Stimulated activated CD8-positive, alpha-beta memory T cell treated with anti-CD3 and anti-CD28 coated beads, Interleukin-7, amount 100 ng/mL, for 24 hours (primary cell): Measurements from ENCODE around the gene SMNDC1.
"Not testable (repeated sequence)": the region's sequence is repeated elsewhere in the genome, so short reads cannot be mapped to it uniquely, and the experiment has no call there.

Source experiments
- DNase-seq: peaks from one replicate; pipeline ENCODE4 v3.0.0-alpha.2; 2020; ENCODE audit warnings: low read depth

The SMNDC1 gene

DNA sequence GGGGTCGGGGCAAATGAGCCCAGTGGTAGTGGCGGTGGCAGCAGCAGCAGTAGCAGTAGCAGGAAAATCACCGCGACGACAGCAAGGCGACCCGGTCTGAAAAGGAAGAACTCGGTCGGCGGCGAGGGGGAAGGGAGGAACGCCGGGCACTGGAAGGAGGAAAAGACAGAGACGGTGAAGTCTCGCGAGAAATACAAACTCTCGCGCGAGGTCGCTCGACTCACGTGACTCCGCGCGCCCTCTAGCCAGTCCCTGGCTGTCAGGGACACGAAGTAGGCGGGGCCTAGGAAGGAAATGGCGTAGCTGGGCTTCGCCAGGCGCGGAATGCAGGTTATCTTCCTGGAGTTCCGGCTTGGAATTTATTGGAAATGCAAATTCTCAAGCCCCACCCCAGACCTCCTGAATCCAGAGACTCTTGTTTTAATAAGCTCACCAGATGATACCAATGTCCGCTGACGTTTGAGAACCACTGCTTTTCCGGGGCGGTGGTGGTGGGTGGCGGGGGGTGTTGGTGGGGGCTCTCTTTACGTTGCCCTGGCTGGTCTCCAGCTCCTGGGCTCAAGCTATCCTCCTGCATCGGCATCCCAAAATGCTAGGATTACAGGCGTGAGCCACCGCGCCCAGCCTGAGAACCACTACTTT, at the start of gene SMNDC1:
Gene SMNDC1 (minus strand): TSS at position 141 of the 642 bp plus-strand sequence. CDS start 1,333 bp downstream, outside the sequence.
- peak; percentile 93 for DNase-seq

DNA sequence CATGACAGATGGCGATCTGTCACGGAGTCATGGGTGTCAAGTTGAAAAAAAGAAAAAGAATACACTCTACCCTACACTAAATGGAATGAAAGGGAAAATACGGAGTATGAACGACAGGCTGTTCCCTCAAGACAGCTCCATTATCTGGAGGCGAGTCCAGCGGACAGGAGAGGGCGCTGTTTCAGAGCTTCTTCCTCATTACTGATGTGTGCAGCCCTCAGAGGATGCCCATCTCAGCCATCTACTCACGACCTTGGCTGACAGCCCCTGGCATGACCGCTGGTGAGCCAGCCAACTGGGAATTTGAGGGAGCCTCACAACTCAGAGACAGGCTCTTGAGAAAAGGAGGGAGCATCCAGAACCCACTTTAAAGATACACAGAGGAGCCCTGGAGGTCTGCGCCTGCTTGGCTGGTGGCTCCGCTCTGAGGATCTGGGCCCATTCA, 49.6 kb upstream of the SMNDC1 start:
- DNase-seq: peak; percentile 68

DNA sequence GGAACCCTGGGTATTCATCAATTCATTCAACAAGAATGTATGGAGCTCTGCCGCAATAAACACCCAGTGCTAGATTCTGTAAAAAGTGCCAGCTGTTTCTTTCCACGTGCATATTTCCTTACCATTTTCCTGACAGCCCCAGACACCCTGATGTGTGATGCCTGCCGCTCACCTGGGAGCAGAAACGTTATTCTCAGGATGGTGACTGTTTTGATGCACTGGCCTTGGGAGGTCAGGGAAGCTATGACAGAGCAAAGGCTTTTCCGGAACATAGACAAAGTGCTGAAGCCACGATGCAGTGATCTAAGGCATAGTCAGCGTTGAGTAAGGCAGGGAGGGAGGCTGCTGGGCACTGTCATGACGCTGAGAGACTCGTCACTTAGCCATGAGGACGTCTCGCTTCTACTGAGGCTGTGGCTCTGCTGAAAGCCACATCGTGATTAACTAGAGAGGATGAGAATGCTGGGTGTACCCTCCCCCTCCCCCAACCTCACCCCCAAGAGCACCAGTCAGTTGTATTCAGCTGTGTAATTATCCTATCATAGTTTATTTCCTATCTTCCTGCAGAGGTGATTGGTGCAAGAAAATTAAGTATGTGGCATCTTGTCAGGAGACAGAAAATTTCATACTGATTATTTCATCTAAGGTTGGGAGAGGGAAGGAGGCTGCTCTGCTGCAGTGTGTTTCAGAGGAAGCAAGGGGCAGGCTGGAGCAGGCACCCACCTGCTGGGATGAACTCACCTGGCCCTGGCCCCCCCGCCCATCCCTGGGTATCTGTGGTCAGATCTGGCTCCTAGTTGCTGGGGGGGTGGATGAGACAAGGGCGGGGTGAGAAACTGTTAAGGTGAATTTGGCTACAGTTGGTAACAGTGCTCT, 48.8 kb upstream of the SMNDC1 start:
- DNase-seq: peak; percentile 26

DNA sequence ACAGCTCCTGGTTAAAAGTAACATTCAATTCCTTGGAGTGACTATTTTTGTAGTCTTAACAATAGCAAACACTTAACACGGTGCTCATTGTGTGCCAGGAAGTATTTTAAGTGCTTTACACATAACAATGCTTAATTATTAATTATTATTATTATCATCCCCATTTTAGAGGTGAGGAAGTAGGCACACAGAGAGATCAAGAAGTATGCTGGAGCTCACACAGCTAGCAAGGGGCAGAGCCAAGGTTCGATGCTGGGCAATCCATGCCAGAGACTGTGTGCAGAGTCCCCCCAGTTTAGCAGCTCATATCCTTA, 48.2 kb upstream of the SMNDC1 start:
- no peak for DNase-seq

DNA sequence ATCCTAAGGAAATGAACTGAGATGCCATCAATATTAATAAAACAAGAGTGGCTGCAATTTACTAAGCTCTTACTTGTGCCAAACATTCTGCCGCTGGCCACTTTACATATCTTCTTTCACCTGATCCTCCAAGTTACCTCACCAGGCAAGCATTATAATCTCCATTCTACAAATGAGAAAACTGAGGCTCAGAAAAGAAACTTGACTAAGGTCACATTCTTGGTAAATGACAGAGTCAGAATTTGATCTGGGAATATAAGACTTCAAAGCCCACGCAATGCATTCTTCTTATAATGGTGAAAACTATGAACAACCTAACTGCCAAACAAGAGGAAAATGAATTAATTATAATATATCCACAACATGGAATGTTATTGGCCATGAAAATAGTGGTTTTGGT, 46.1 kb upstream of the SMNDC1 start:
- DNase-seq: no peak

DNA sequence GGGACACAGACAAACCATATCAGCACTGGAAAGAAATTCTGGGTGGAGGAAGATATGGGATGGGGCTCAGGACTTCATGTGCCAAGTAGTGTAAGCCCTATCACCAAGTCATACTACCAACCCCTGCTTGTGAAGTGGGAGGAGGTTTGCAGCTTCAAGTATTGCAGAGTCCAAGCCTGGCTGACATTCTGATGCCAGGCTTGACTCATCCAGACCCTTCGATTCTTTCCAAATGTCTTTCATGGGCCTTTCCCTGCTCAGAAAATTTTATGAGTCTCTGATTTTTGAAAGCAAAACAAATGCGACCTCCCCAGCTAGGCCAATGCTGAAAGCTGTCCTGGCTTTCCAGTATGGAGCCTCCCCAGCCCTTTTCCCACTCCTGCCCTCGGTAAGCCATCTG, 45.1 kb upstream of the SMNDC1 start:
- no peak for DNase-seq

DNA sequence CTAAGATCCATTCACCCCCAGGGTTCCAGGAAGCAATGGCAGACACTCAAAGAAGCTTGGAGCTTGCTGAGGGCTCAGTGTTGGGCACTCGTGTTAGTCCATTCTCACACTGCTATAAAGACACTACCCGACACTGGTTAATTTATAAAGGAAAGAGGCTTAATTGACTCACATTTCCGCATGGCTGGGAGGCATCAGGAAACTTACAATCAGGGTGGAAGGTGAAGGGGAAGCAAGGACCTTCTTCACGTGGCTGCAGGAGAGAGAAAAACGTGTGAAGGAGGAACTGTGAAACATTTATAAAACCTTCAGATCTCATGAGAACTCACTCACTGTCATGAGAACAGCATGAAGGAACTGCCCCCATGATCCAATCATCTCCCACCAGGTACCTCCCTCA, 44.7 kb upstream of the SMNDC1 start:
- DNase-seq: no peak

DNA sequence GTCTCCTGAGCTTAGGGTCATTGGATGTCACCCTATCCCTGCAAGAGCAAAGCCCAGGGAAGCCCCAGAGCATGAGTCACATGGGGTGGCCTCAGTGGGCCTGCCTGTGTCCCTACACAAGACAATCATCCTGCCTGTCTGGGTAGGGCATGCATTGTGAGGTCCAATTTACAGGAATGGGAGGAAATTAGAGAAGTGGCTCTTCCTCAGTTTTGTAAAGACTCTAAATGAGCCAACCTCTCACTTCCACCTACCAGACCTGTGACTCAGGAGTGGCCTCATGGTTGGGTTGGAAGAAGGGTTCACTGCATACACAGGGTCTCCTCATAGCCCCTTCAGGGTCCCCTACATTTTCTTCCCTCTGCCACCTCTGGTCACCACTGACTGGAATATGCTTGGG, 43.6 kb upstream of the SMNDC1 start:
- no peak for DNase-seq

DNA sequence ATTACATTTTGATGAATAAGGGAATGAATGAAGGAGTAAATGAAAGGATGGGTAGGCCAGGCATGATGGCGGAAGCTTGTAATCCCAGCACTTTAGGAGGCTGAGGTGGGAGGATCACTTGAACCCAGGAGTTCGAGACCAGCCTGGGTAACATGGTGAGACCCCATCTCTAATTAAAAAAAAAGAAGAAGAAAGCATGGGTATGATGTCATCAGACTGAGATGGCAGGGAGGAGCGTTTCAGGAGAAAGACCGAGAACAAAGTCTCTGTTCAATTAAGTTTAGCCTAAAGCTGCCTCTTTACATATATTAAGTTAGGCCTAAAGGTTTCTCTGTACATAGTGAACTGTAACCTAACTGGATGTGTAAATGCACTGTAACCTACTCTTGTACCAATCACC, 42.2 kb upstream of the SMNDC1 start:
- no peak for DNase-seq

DNA sequence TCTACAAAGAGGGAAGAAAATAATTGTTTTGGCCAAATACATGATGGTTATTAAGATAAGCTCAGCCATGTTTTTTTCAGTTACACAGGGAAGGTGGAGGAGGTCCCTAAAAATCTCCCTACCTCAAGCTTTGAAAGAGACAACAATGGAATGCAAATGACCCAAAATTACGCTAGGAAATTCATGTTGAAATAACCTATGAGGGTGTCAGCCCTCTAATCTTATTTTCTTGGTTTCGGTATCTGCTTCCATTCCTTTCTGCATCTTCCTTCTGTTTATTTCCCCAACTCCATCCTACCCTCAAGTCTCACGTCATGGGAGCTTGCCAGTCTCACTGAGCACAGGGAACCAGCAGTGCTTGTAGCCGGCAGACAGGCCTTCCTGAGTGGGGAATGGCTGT, 40.6 kb upstream of the SMNDC1 start:
- no peak for DNase-seq

DNA sequence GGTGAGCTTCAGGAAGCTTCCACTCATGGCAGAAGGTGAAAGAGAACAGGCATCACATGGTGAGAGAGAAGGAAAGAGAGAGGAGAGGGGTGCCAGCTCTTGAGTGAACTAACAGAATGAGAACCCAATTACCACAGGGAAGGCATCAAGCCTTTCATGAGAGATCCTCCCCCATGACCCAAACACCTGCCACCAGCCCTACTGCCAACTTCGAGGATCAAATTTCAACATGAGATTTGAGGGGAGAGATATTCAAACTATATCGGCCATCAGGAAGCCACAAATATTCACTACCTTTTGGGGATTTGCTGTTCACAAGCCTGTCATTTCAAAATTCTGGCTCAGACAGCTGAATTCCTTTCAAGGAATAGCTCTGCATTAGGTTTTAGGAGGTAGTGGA, 39.9 kb upstream of the SMNDC1 start:
- no peak for DNase-seq

DNA sequence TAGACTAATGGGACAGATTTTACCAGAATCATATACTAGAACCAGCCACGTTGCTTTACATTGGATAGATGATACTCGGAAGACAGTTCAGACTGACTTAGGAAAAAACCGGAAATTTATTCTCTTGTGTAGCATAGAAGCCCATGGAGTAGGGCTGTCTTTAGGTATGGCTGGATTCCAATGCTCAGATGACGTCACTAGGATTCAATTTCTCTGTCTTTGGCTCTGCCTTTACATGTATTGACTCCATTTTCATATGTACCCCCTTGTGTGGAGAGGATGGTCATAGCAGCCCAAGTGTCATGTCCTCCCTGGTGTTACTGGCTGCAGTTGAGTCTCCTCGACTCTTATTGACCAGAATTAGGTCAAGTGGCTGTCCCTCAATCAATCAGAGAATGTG, 39.2 kb upstream of the SMNDC1 start:
- no peak for DNase-seq

DNA sequence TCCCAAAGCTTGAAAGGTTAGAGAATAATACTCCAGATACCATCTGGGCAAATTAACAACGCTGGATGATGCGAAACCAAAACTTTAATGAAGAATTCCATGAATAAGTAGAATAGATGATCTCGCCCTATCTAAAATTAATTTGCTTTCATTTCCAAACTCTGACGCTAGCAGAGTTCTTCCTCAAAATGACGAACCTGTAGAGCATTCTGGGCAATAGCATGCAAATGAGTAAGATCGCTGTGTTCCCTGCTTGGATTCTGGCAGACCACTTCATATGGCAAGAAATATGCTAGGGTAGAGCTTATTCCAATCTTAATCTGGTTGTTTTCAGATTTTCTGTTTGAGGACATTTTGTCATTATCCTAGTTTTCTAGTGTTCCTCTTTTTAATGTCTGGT, 36.1 kb upstream of the SMNDC1 start:
- DNase-seq: no peak

DNA sequence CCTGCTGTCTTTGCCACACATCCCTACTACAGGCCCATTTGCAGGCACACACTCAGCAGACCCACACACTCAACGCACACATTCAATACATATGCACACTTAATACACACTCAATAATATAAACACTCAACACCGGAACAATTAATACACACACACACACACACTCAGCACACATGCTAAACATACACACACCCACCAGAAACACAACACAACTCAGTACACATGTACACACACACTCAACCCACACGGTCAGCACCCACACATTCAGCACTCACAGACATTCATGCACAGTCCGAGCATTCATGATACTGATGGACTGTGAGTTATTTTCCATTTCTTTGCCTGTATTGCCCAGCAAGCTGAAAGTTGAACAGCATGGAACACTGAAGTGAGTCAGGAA, 35.4 kb upstream of the SMNDC1 start:
- no peak for DNase-seq

DNA sequence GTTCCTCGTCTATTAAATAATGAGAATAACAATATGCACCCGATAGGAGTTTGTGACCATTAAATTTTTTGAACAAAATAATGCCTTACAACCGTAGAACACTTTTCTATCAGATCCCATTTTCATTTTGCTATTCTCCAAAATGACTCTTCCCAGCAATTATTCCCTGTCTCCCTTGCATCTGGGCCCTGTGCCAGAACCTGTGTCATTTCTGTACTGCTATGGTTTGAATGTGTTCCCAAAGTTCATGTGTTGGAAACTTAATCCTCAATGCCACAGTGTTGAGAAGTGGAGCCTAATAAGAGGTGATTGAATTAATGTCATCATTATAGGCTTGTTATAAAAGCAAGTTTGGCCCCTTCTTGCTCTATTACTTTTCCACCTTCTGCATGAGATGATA, 33.2 kb upstream of the SMNDC1 start:
- no peak for DNase-seq

DNA sequence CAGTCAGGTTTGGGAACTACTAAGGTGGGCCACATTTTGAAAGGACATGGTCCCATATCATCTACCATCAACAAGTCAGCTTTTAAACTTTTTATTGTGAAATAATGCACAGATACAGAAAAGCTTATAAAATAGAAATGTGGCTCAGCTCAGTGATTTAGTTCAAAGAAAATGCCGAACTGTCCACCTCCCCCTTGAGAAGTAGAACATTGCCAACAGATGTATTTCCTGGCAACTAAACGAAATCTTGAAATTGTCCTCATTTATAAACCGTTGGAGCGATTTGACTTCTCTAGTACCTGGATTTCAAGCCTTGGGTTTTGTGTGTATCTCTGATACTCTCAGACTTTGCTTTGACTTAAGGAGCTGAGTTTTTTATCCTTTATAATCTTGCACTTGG, 32.7 kb upstream of the SMNDC1 start:
- no peak for DNase-seq

DNA sequence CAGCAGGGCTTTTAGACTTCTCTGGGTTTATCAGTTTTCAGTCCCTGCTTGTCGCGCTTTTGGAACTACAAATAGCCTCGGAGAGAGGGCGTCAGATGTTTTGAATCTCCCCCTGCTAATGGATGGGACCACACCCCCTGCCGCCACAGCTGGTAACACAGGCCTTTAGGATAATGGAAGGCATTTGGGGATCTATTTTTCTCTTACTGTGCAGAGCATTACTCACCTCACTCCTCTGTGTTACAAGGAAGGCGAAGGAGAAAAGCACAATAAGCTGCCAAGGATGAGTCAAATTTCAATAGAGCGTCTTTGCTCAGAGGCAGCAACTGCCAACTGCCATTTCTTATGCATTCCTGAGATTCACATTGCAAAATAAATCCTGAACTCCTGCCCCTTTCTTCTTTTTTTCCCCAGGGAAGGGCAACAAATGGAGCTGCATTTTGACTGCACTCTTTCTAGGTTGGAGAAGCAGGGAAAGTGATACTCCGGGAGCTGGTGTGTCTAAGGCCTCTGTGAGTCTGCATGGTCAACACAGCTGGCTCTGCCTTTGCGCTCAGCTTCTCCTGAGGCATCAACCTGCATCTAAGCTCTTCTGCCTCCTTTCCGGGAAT, 31.5 kb upstream of the SMNDC1 start:
- no peak for DNase-seq

DNA sequence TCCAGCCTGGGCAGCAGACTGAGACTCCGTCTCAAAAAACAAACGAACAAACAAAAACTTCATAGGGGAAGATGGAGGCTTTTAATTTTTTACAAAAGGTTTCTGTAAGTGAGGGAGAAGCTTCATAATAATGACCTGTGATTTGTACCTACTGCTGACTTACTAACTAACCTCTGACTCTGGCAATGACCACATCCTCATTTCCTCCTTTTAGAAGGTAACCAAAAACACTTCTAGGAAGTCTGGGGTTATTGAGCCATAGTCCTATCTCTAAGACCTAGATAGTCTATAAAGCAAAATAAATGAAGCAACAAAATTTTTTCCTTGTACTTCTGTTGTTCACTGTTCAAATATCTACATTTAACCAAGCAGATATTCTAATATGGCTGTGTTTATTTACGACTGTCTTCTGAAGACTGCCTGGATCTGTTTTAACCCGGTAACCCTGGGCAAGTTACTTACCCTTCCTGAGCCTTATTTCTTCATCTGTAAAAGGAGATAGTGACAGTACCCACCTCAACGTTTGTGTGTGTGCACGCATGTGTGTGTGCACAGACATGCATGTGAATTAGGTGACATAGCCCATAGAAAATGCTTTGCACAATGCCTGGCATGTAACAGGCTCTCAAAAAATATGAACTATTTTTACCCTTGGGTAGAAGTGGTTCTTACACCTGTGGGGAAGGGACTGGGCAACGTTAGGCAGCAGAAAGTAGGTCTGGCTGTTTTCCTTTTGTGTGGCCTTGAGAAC, 30.8 kb upstream of the SMNDC1 start:
- DNase-seq: no peak

DNA sequence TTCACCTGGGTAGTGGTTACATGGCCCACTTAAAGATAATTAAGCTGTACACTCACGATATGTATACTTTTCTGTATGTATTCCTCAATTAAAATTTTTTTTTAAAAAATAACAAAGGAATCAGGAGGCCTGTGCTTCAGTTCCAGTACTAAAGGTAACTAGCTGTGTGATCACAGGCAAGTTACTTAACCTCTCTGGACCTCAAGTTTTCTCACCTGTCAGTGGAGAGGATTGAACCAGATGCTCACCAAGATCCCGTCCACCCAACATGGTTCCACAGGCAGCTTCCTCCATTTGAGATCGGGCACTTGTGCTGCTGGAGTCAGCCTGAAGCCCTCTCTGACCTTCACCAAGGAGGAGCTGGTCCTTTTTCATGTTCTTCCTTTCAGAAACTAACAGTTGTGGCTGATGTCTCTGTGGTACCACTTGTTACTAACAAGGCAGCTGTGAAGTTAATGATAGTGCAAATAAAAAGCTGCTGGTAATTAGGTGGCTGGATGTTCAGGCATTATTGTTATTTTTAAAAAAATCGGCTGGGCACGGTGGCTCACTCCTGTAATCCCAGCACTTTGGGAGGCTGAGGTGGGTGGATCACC, 29.4 kb upstream of the SMNDC1 start:
- DNase-seq: no peak

DNA sequence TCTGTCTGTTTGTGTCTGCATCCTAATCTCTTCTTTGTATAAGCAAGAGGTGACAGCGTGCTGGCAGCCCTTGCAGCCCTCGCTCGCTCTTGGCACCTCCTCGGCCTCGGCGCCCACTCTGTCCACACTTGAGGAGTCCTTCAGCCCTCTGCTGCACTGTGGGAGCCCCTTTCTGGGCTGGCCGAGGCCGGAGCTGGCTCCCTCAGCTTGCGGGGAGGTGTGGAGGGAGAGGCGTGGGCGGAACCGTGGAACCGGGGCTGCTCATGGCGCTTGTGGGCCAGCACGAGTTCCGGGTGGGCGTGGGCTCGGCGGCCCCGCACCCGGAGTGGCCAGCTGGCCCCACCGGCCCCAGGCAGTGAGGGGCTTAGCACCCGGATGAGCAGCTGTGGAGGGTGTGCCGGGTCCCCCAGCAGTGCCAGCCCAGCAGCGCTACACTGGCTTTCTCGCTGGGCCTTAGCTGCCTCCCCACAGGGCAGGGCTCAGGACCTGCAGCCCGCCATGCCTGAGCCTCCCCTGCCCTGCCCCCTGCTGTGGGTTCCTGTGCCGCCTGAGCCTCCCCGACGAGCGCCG, 26.6 kb upstream of the SMNDC1 start:
- DNase-seq: not testable (repeated sequence)

DNA sequence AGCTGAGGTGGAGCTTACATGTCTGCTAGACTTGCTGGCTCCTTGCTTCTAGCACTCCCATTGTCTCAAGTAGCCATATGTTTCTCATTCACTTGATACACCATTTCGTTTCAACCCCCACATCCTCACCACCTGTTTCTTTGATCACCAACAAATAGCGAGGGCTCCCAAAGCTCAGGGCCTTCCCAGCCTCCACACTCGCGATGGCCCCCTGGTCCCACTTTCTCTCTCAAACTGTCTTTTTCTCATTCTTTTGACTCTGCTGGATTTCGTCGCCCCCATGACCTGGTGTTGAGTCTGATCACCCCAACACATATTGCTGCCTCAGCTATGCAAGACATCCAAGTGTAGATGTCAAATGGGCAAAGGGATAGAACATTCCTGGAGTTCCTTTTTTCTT, 26.0 kb upstream of the SMNDC1 start:
- no peak for DNase-seq
